Stimulated activated CD8-positive, alpha-beta memory T cell treated with anti-CD3 and anti-CD28 coated beads, Interleukin-7, amount 100 ng/mL, for 24 hours (primary cell): Measurements from ENCODE around the gene CDH13.

Experiments used
- DNase-seq: peaks from one replicate; pipeline ENCODE4 v3.0.0-alpha.2; 2020; ENCODE audit warnings: low read depth

CDH13 gene

GRCh38 chr16:82846806-82847205 is 220.0 kb downstream of the CDH13 start:
- no peak for DNase-seq

- no peak for DNase-seq
Measured at GRCh38 chr16:82848013-82848412, 221.2 kb downstream of the CDH13 start.

- no peak for DNase-seq
Measured at GRCh38 chr16:82852388-82853008, 225.7 kb downstream of the CDH13 start.

- no peak for DNase-seq
Measured at GRCh38 chr16:82855471-82855870, 228.7 kb downstream of the CDH13 start.

GRCh38 chr16:82857693-82858365 is 231.1 kb downstream of the CDH13 start:
- no peak for DNase-seq

GRCh38 chr16:82859662-82860061 is 232.9 kb downstream of the CDH13 start:
- DNase-seq, result no peak

- DNase-seq, result no peak
Measured at GRCh38 chr16:82860071-82860470, 233.3 kb downstream of the CDH13 start.

- DNase-seq, result no peak
Measured at GRCh38 chr16:82862057-82862456, 235.3 kb downstream of the CDH13 start.

- no peak for DNase-seq
Measured at GRCh38 chr16:82864332-82865040, 237.7 kb downstream of the CDH13 start.

- no peak for DNase-seq
Measured at GRCh38 chr16:82865412-82865811, 238.6 kb downstream of the CDH13 start.

- DNase-seq, result no peak
Measured at GRCh38 chr16:82867485-82867884, 240.7 kb downstream of the CDH13 start.

GRCh38 chr16:82874271-82874670 is 247.5 kb downstream of the CDH13 start:
- DNase-seq, result no peak

GRCh38 chr16:82874672-82875071 is 247.9 kb downstream of the CDH13 start:
- DNase-seq, result no peak

- DNase-seq, result no peak
Measured at GRCh38 chr16:82876951-82877350, 250.2 kb downstream of the CDH13 start.

- no peak for DNase-seq
Measured at GRCh38 chr16:82878466-82878865, 251.7 kb downstream of the CDH13 start.

GRCh38 chr16:82880346-82880745 is 253.6 kb downstream of the CDH13 start:
- DNase-seq, result no peak

GRCh38 chr16:82881516-82881915 is 254.7 kb downstream of the CDH13 start:
- DNase-seq, result no peak

GRCh38 chr16:82882226-82882625 is 255.5 kb downstream of the CDH13 start:
- no peak for DNase-seq

GRCh38 chr16:82882982-82883835 is 256.4 kb downstream of the CDH13 start:
- no peak for DNase-seq

GRCh38 chr16:82884320-82884898 is 257.6 kb downstream of the CDH13 start:
- DNase-seq, result no peak

- no peak for DNase-seq
Measured at GRCh38 chr16:82886146-82886545, 259.4 kb downstream of the CDH13 start.

- DNase-seq, result no peak
Measured at GRCh38 chr16:82888591-82889001, 261.8 kb downstream of the CDH13 start.
